K562 (cell line): ENCODE measurements around the gene ZNF32. TPM values are rescaled to one million over a fixed set of nuclear protein-coding genes. Genes with fewer than 3 reads are reported as not detected.
A peak's percentile ranks its signal among the peaks of the same experiment; 100 is the strongest.

ENCODE experiments used
- CAMTA2 ChIP-seq: fragments of 250-450 bp; sonication (Bioruptor Pico); conservative IDR thresholded peaks from 2 replicates; pipeline ENCODE4 v1.5.1; 2022
- CHD7 ChIP-seq: fragments of 200-600 bp; sonication (generic); IDR thresholded peaks from one replicate; pipeline ENCODE4 v1.6.1; 2012; ENCODE audit warnings: mild to moderate bottlenecking, low read depth, low read length, inconsistent platforms
- FOXO4 ChIP-seq: fragments of 450-650 bp; formaldehyde crosslinking; IDR thresholded peaks from 2 replicates; pipeline ENCODE4 v1.4.0; 2020; ENCODE audit warnings: mild to moderate bottlenecking, moderate library complexity
- GABPB1 ChIP-seq: sonication (generic); formaldehyde crosslinking; IDR thresholded peaks from 2 replicates; pipeline ENCODE4 v1.8.0; 2022; ENCODE audit warnings: mild to moderate bottlenecking, missing genetic modification reagents
- MAZ ChIP-seq, 2 experiments: fragments of 450-650 bp in 1 of 2; sonication (generic) in 1 of 2; formaldehyde crosslinking; IDR thresholded peaks in 1 of 2; conservative IDR thresholded peaks in 1 of 2; 2 replicates each; pipeline versions ENCODE4 v1.4.0 to v1.5.0; 2020; ENCODE audit warnings: mild to moderate bottlenecking in 1 of 2, missing genetic modification reagents in 1 of 2
- MEF2D ChIP-seq: conservative IDR thresholded peaks from 2 replicates; pipeline ENCODE4 v1.6.1; 2016; ENCODE audit warnings: low read depth, missing genetic modification characterization, missing compliant biosample characterization
- NFATC3 ChIP-seq: fragments of 450-650 bp; IDR thresholded peaks from 2 replicates; pipeline ENCODE4 v1.6.1; 2017; ENCODE audit warnings: mild to moderate bottlenecking
- RBFOX2 ChIP-seq: fragments of 200-400 bp; formaldehyde crosslinking; IDR thresholded peaks from 2 replicates; pipeline ENCODE4 v1.6.1; 2017; ENCODE audit warnings: low read depth, mild to moderate bottlenecking, low read length, moderate library complexity
- SIX5 ChIP-seq, 2 experiments: IDR thresholded peaks; 2 replicates each; pipeline ENCODE4 v1.6.1; 2011; ENCODE audit warnings: low read length in 2 of 2, borderline replicate concordance in 1 of 2, low read depth in 1 of 2, mild to moderate bottlenecking in 1 of 2, moderate library complexity in 1 of 2; ENCODE audit not compliant: insufficient read depth in 1 of 2
- ZBTB7A ChIP-seq: IDR thresholded peaks from 2 replicates; pipeline ENCODE4 v1.6.1; 2011; ENCODE audit warnings: low read depth, mild to moderate bottlenecking, low read length, moderate library complexity, borderline replicate concordance; ENCODE audit not compliant: control insufficient read depth
- polyA plus RNA-seq, 8 experiments: library from polyadenylated mRNA; depleted of rRNA in 4 of 8; stranded (reverse) in 5 of 8; unstranded in 3 of 8; fragments of >200 nt; fragmentation: Nextera tagmentation in 2 of 8; fragmentation: Illumina TruSeq in 1 of 8; extraction: Ambion mirVana in 2 of 8; extraction: Trizol in 1 of 8; gene quantifications; 2 replicates each; pipeline versions ENCODE4 v1.2.1 to v1.2.3, GENCODE V29; 2011 to 2014; ENCODE audit warnings: inconsistent platforms in 1 of 8, missing spikeins in 1 of 8
- total RNA-seq, 7 experiments: library from RNA; depleted of rRNA in 6 of 7; stranded (reverse); fragments of >200 nt in 6 of 7; fragmentation: Illumina TruSeq in 2 of 7; extraction: Trizol in 2 of 7; gene quantifications; 2 replicates each; pipeline versions ENCODE4 v1.2.1 to v1.2.3, GENCODE V29; 2011 to 2021; ENCODE audit warnings: low replicate concordance in 1 of 7
- TF ChIP-seq, protein P1 (sequence below): sonication (generic); formaldehyde crosslinking; IDR thresholded peaks from 2 replicates; pipeline ENCODE4 v1.4.0; 2020; ENCODE audit warnings: mild to moderate bottlenecking, missing genetic modification reagents

ZNF32 gene
- total and polyA plus RNA-seq, 9 of the 15 experiments (the other 6 are each of a cell fraction or from before 2014, with no cell fraction given), result 17.3 to 57.0 (median 26.3) TPM

DNA sequence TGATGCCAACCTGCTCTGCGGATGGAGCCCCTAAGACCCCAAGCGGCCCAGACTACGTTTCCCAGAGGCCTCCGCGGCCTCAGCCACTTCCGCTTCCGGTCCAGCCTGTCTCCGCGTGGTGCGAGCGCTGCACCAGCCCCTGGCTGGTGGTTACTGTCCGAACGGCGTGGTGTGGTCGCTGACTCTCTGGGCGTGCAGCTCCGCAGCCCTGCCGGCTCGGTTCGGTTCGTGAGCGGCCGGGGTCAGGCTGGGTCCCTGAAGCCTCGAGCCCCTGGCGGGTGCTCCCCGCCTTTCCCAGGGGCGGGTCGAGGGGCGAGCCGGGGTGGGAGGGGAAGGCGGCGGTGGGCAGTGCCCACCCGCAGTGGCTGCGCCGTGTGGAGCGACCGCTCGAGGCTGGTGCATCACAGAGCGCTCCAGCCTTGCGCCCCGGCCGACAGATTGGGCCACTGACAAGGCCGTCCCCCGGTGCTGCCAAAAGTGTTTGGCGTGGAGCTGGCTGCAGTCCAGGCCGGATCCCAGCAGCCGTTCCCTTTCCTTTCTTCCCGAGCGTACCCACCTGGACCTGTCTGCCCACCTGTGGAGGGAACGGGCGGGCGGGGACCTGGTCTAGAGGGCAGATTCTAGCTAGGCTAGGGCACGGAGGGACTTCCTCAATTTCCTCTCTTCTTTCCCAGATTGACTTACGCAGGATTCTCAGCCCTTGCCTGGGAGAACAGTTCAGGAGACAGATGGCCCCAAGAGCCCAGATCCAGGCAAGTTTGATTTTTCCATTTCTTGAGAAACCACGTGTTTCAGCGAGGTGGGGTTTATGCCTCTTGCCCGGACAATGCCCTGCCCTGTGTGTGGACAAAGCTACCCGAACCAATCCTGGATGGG is 42.1 kb downstream of the ZNF32 start, which contains the start of gene ZNF485 (continued):
- TF ChIP-seq MEF2D (tag) (no peak), SIX5 (IDR thresholded peaks at IDR 0.05; ENCODE audit: borderline replicate concordance in 1 of 2, insufficient read depth in 1 of 2, low read depth in 1 of 2, low read length in 2 of 2) (peak; percentile 82), GABPB1 (peak; percentile 99), CHD7 (no peak), ZBTB7A (peak; percentile 80), MAZ (CRISPR knock-in tag; conservative IDR thresholded peaks at IDR 0.05 in 1 of 2, IDR thresholded peaks at IDR 0.05 in 1 of 2) (0 out of 4 replicates have a peak, but pooled peaks have one; percentile 45 to 68), CAMTA2 (CRISPR knock-in tag) (peak; percentile 87; the same call in 1 of the 2 replicates), RBFOX2 (peak; percentile 96), NFATC3 (no peak), FOXO4 (CRISPR knock-in tag) (no peak)
- TF ChIP-seq, protein P1, sequence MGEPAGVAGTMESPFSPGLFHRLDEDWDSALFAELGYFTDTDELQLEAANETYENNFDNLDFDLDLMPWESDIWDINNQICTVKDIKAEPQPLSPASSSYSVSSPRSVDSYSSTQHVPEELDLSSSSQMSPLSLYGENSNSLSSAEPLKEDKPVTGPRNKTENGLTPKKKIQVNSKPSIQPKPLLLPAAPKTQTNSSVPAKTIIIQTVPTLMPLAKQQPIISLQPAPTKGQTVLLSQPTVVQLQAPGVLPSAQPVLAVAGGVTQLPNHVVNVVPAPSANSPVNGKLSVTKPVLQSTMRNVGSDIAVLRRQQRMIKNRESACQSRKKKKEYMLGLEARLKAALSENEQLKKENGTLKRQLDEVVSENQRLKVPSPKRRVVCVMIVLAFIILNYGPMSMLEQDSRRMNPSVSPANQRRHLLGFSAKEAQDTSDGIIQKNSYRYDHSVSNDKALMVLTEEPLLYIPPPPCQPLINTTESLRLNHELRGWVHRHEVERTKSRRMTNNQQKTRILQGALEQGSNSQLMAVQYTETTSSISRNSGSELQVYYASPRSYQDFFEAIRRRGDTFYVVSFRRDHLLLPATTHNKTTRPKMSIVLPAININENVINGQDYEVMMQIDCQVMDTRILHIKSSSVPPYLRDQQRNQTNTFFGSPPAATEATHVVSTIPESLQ (CRISPR knock-in tag), result peak; percentile 23; the same call in 1 of the 2 replicates
